ENCODE results near the gene MYL5. TPM values are rescaled to one million over a fixed set of nuclear protein-coding genes. Genes with fewer than 3 reads are reported as not detected.

Gene MYL5
- total and polyA plus RNA-seq, 10 of the 15 experiments (the other 5 are each of a cell fraction or from before 2014, with no cell fraction given): 1.2 to 13.8 (median 7.1) TPM

- TF ChIP-seq JUND (IDR thresholded peaks at IDR 0.05; ENCODE audit: low read depth, low read length) (no peak), ZBED1 (IDR thresholded peaks at IDR 0.05; ENCODE audit: borderline replicate concordance) (no peak), KLF5 (IDR thresholded peaks at IDR 0.05; ENCODE audit: partially characterized antibody) (no peak), FOS (IDR thresholded peaks at IDR 0.05; ENCODE audit: borderline replicate concordance, extremely low read depth, insufficient read length) (no peak)
Measured at GRCh38 chr4:661231-661630, 13.1 kb upstream of the MYL5 start (continued).

GRCh38 chr4:661881-662761 is 12.2 kb upstream of the MYL5 start:
- SMC1A ChIA-PET (ENCODE audit: uncharacterized antibody, unreplicated experiment): no interaction called here
- DNase-seq (ENCODE audit: low read depth, low spot score): no peak
- H3K4me2 ChIP-seq (ENCODE audit: control insufficient read depth, insufficient read depth): no peak overlapping the region
- BruUV-seq (replicated peaks): TSS peak; percentile 70
- H3K9me3 ChIP-seq (replicated peaks; ENCODE audit: control insufficient read depth, insufficient read depth, low read length): no peaks in the 10 kb centered on the region; the same call in 2 of the 3 replicates
- TF ChIP-seq MYC (IDR thresholded peaks at IDR 0.05; ENCODE audit: insufficient read depth, insufficient read length, insufficient replicate concordance, low read length, severe bottlenecking) (no peak), SMAD1 (IDR thresholded peaks at IDR 0.05; ENCODE audit: low read depth, partially characterized antibody) (no peak), CBFB (IDR thresholded peaks at IDR 0.05; ENCODE audit: low read depth) (no peak), CREB1 (IDR thresholded peaks at IDR 0.05; ENCODE audit: low read depth) (no peak), HDGF (IDR thresholded peaks at IDR 0.05) (no peak), POLR2AphosphoS2 (IDR thresholded peaks at IDR 0.05; ENCODE audit: low read depth, low read length) (no peak), POLR2A (IDR thresholded peaks at IDR 0.05; ENCODE audit: low read depth, low read length) (no peak), IRF5 (IDR thresholded peaks at IDR 0.05; ENCODE audit: borderline replicate concordance) (no peak), ZBTB4 (CRISPR knock-in tag; IDR thresholded peaks at IDR 0.05) (no peak)
- no peaks in the 10 kb centered on the region for H3K27me3 ChIP-seq (replicated peaks in 1 of 2; ENCODE audit: control insufficient read depth in 2 of 2, insufficient read depth in 2 of 2, low read length in 1 of 2)
- RAD21 ChIA-PET (ENCODE audit: unreplicated experiment): no interaction called here
- no peaks in the 10 kb centered on the region for H3K4me1 ChIP-seq (ENCODE audit: control insufficient read depth, insufficient read depth, low read length)
- no peak overlapping the region for H3K9ac ChIP-seq (ENCODE audit: control insufficient read depth, insufficient read depth, low read length)
- intact Hi-C loops (cut with micrococcal nuclease; ENCODE audit: unreplicated experiment) (no loop called here), in situ Hi-C loops (cut with MboI) (no loop called here)
- no peak overlapping the region for H2AFZ ChIP-seq (ENCODE audit: control insufficient read depth, low read depth, low read length)
- no peak for FAIRE-seq
- H3K79me2 ChIP-seq (ENCODE audit: control insufficient read depth, insufficient read depth, low read length): peaks cover 3% of the 10 kb centered on the region
- POLR2A ChIA-PET: no interaction called here
- no peak for ATAC-seq
- H3K36me3 ChIP-seq (ENCODE audit: control insufficient read depth in 2 of 2, insufficient read depth in 2 of 2, low read length in 1 of 2): no peaks in the 10 kb centered on the region
- CTCF ChIA-PET: no interaction called here
- H4K20me1 ChIP-seq (ENCODE audit: control insufficient read depth, insufficient read depth): no peaks in the 10 kb centered on the region
- H3K27ac ChIP-seq (ENCODE audit: control insufficient read depth, insufficient read depth): no peak overlapping the region
- no peak overlapping the region for H3K4me3 ChIP-seq
- WGBS (ENCODE audit: insufficient coverage, insufficient replicate concordance, low lambda C conversion rate, missing lambda C conversion rate): 84% methylated on average over 36 of the region's 42 CpGs

Data from GM12878 (cell line).